Bronchial epithelial cell (primary cell): ENCODE data around the gene HAO2. TPM values are rescaled to one million over a fixed set of nuclear protein-coding genes. Genes with fewer than 3 reads are reported as not detected.

Experiments used
- DNase-seq: peaks from one replicate; pipeline ENCODE4 v3.0.0-alpha.2; 2010; ENCODE audit warnings: low read depth
- FAIRE-seq: peaks from 2 replicates; lab custom pipeline; 2011; peaks lifted over from hg19 to GRCh38; lab: Jason Lieb, UNC
- H3K27me3 ChIP-seq: 2 replicates; pipeline ENCODE4 v1.5.1; 2011; ENCODE audit warnings: low read length; ENCODE audit not compliant: control insufficient read depth, insufficient read depth
- H3K36me3 ChIP-seq: 2 replicates; pipeline ENCODE4 v1.5.1; 2011; ENCODE audit warnings: low read length; ENCODE audit not compliant: control insufficient read depth, insufficient read depth
- H3K4me3 ChIP-seq: 2 replicates; pipeline ENCODE4 v1.5.1; 2011; ENCODE audit warnings: mild to moderate bottlenecking, low read depth, low read length, control low read depth
- total RNA-seq: library from RNA; depleted of rRNA; stranded (reverse); fragments of >200 nt; gene quantifications from 2 replicates; pipeline ENCODE4 v1.2.1, GENCODE V29; 2014
- TF ChIP-seq, protein P1 (sequence below): IDR thresholded peaks from 2 replicates; pipeline ENCODE4 v1.5.1; 2011; ENCODE audit warnings: mild to moderate bottlenecking, moderate library complexity, low read length, control low read depth, inconsistent platforms; ENCODE audit not compliant: insufficient read depth, severe bottlenecking

The HAO2 gene
- total RNA-seq, 1 donor from 2014 or later = not detected

DNA sequence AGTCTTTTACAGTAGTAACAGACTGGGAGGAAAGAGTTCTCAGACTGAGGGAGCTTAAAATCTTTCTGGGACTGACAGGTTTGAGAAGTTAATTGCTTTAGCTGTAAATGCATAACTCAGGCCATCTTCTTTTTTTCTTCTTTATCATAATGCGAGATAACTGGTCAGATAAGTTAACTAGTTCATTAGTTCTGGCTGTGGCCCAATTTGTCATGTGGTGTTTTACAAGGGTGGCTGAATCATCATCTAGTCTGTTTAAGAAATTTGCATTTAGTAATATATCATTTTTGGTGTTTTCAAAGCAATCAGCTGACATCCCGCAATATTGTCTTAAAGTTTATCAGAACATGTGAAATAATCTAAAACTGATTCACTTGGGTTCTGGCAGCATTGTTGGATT, 60.4 kb downstream of the HAO2 start:
- no peak overlapping the region for H3K4me3 ChIP-seq
- DNase-seq (peak; percentile 10), FAIRE-seq (no peak)
- no peaks in the 10 kb centered on the region for H3K36me3 ChIP-seq
- TF ChIP-seq, protein P1, sequence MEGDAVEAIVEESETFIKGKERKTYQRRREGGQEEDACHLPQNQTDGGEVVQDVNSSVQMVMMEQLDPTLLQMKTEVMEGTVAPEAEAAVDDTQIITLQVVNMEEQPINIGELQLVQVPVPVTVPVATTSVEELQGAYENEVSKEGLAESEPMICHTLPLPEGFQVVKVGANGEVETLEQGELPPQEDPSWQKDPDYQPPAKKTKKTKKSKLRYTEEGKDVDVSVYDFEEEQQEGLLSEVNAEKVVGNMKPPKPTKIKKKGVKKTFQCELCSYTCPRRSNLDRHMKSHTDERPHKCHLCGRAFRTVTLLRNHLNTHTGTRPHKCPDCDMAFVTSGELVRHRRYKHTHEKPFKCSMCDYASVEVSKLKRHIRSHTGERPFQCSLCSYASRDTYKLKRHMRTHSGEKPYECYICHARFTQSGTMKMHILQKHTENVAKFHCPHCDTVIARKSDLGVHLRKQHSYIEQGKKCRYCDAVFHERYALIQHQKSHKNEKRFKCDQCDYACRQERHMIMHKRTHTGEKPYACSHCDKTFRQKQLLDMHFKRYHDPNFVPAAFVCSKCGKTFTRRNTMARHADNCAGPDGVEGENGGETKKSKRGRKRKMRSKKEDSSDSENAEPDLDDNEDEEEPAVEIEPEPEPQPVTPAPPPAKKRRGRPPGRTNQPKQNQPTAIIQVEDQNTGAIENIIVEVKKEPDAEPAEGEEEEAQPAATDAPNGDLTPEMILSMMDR = no peak
- peaks cover 3% of the 10 kb centered on the region for H3K27me3 ChIP-seq

DNA sequence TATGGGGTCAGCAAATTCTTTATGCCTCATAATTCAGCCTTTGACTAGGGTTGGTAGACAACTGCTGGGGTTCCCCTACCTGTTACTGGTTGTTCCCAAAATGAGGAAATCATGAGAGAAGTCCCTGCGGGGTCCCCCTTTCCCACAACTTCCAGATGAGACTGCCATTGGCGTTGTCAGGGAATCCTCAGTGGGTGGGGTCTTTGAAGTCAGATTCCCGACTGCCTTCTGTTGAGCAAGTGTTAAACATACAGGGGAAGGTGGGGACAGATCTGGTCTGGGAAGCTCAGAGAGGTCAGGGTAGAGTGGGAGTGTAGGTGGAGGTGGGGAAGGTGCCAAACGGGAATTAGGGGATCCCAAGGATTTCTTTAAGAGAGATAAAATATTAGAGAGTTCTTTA, 61.1 kb downstream of the HAO2 start:
- Histone ChIP-seq H3K27me3 (peaks cover 3% of the 10 kb centered on the region), H3K36me3 (no peaks in the 10 kb centered on the region), H3K4me3 (no peak overlapping the region)
- DNase-seq (no peak), FAIRE-seq (no peak)
- TF ChIP-seq, protein P1 = no peak

DNA sequence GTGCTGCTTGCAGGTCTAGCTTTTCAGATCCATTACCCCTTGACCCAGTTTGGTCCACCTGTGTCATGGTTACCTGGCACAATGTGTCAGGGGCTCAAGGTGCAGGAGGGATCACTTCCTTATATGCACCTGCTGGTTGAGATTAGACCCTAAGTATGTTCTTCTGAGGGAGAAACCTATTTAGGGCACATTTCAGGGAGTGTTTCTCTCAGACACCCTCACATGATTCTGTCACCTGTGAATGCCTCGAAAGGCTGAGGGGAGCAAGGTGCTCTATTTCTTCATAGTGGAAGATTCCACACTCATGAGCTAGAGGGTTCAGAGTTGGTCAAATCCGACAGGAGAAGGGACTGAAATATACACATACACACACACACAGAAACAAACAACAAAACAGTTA, 61.9 kb downstream of the HAO2 start:
- TF ChIP-seq, protein P1 = no peak
- peaks cover 3% of the 10 kb centered on the region for H3K27me3 ChIP-seq
- FAIRE-seq (no peak), DNase-seq (no peak)
- no peaks in the 10 kb centered on the region for H3K36me3 ChIP-seq
- H3K4me3 ChIP-seq = no peak overlapping the region

DNA sequence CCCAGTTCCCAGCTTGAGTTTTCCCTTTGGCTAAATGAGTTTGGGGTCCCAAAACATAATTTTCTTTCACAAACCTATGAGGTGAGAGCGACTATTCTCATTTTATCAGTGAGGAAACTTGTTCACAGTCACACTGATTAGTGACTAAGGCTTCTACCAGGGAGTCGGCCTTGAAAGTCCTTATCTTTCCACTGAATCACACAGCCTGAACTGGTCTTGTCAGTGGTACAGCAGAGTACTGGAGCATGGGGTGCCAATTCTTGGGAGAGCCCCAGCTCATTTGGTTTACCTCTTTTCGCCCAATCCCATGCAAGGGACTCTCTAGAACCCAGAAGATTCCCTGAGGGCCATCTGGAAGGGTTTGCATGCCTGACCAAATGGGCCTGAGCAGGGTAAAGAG, 63.3 kb downstream of the HAO2 start:
- FAIRE-seq = no peak
- no peak overlapping the region for H3K4me3 ChIP-seq
- no peaks in the 10 kb centered on the region for H3K36me3 ChIP-seq
- TF ChIP-seq, protein P1 = no peak
- peaks cover 3% of the 10 kb centered on the region for H3K27me3 ChIP-seq
- peak; percentile 21 for DNase-seq

DNA sequence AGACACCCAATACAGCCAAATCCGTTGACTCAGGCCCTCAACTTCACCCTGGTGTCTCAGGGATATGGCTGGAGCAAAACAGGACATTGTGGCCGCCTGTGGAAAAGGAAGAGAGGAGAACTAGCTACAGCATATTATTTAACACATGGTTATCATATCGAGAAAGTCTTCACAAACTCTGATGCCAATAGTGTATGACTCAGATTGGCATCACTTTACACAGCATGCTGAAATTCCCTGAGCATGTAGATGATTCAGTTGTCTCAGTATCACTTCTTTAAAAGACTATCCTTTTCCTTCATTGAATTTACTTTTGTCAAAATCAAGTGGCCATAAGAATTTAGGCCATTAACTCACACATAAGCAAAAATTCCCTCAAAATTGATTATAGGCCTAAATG, 66.5 kb downstream of the HAO2 start:
- FAIRE-seq = no peak
- DNase-seq = peak; percentile 85
- H3K27me3 ChIP-seq = peaks cover 5% of the 10 kb centered on the region
- H3K4me3 ChIP-seq = no peak overlapping the region
- H3K36me3 ChIP-seq = no peaks in the 10 kb centered on the region
- TF ChIP-seq, protein P1 = no peak

DNA sequence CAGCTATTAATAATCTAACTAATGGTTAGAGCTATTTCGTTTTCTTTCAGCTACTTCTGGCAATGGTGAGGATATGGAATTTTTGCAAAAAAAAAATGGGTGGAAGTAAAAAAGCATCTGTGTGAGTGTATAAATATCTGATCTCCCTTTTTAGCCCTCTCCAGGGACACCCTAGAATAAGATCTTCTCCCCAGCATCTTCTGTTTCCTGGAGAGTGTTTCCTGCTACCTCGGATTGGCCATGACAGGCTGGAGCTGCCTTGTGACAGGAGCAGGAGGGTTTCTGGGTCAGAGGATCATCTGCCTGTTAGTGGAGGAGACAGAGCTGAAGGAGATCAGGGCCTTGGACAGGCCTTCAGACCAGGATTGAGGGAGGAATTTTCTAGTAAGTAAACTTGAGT, 70.2 kb downstream of the HAO2 start:
- no peak for DNase-seq
- H3K27me3 ChIP-seq = peaks cover 1% of the 10 kb centered on the region
- no peaks in the 10 kb centered on the region for H3K36me3 ChIP-seq
- no peak overlapping the region for H3K4me3 ChIP-seq
- FAIRE-seq = no peak
- TF ChIP-seq, protein P1 = no peak
